RPMI8226 (cell line): ENCODE results near the gene COL19A1.
"Not testable (repeated sequence)": the region's sequence is repeated elsewhere in the genome, so short reads cannot be mapped to it uniquely, and the experiment has no call there.

Experiments
- DNase-seq: peaks from one replicate; pipeline ENCODE4 v3.0.0-alpha.2; 2015

Gene COL19A1

GRCh38 chr6:69866351-69866769 lies at the start of gene COL19A1:
TSS of gene COL19A1 (plus strand) at chr6:69866556. CDS start at chr6:69879568, 13,012 bp downstream.
- peak; percentile 48 for DNase-seq

- no peak for DNase-seq
These were observed 49.8 kb upstream of the COL19A1 start for GRCh38 chr6:69816569-69816968.

DNA sequence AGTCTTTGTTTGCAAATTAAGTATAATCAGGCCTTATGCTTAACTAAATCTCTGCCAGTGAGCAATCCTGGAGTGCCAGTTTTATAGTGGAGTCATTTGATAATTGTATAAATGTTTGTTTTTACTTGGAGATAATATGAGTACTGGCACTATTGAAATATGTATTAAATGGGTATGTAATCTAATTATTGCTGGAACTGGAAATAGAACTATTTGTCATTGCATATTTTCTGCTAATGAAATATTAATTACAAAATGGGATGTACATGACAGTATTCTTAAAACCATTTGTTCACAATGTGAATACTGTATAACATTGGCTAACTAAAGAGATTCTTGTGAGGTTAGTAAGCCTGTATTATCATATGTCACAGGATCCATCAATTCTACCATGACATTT lies 49.0 kb upstream of the COL19A1 start:
- no peak for DNase-seq

DNA sequence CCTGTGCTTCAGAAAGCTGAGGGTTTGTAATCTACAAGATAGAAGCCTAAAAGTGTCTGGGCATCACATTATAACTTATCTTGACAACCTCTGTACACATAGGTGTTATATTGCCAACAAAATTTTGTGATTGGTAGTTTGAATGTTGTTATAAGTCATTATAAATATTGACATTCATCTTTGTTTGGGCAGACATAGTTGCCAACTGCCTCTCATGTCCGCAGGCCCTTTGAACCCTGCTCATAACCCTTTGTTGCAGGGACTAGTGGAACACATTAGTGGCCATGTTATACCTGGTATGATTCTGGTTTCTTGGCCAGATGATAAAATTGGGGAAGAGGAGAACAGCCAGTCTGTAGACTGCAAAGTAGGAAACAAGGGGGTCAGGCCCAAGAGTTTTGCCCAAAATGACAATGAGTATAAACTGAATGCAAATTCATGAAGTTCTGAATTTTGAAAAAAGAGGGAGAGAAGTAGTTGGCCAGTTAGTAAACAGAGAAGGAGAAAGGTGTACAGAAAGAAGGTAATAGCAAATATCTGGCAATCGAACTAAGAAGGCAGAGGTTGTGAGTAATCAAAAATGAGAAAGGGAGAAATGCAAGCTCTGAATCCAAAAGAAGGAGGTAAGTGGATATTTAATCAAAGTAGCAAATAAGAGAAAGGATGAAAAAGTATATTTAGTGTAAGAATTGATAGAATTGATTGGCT lies 48.0 kb upstream of the COL19A1 start:
- DNase-seq: no peak

DNA sequence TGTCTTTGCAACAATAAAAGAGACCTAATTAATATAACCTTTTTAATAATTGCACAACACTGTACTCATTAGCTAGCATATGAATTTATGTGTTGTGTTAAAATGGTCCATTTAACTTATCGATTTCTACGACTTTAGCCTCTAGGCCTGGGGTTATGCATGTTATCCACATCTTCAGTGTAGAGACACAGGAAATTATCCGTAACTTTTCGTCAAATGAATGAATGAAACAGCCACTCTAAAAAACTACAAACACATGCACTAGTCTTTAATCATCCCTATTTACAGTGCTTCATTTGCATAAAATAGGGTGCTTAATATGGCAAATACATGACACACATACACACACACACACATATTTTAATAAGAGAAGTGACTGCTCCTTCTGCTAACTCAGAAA lies 47.2 kb upstream of the COL19A1 start:
- no peak for DNase-seq

DNA sequence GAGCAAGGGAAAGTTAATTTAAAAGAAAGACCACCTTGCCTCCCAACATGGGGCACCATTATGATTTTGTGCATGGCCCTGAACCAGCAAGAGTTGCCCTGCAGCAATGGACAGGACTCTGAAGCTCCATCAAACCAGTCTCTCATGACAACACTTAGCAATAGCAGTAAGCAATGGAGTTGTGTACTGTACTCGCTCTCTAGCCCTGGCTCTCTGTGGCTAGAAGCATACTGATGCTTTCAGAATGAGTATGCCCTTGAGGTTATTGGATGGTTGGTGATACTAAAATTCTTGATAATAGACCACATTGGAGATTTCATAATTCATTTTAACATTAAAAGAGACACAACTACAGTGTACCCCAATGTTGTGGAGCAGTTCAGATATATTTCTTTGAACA lies 46.3 kb upstream of the COL19A1 start:
- DNase-seq: no peak

- no peak for DNase-seq
These were observed 45.9 kb upstream of the COL19A1 start for GRCh38 chr6:69820438-69820837.

DNA sequence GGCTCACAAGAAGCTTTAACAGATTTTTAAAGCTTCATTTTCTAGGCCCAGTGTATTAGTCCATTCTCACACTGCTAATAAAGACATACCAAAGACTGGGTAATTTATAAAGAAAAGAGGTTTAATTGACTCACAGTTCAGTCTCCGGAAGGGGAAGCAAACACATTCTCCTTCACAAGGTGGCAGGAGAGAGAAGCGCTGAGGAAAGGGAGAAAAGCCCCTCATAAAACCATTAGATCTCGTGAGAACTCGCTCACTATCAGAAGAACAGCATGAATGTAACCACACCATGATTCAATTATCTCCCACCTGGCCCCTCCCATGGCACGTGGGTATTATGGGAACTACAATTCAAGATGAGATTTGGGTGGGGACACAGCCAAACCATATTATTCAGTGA lies 42.0 kb upstream of the COL19A1 start:
- not testable (repeated sequence) for DNase-seq

- DNase-seq: no peak
These were observed 40.5 kb upstream of the COL19A1 start for GRCh38 chr6:69825904-69826303.

GRCh38 chr6:69827276-69827893 lies 39.0 kb upstream of the COL19A1 start:
- no peak for DNase-seq

- DNase-seq: no peak
These were observed 33.8 kb upstream of the COL19A1 start for GRCh38 chr6:69832558-69832957.

DNA sequence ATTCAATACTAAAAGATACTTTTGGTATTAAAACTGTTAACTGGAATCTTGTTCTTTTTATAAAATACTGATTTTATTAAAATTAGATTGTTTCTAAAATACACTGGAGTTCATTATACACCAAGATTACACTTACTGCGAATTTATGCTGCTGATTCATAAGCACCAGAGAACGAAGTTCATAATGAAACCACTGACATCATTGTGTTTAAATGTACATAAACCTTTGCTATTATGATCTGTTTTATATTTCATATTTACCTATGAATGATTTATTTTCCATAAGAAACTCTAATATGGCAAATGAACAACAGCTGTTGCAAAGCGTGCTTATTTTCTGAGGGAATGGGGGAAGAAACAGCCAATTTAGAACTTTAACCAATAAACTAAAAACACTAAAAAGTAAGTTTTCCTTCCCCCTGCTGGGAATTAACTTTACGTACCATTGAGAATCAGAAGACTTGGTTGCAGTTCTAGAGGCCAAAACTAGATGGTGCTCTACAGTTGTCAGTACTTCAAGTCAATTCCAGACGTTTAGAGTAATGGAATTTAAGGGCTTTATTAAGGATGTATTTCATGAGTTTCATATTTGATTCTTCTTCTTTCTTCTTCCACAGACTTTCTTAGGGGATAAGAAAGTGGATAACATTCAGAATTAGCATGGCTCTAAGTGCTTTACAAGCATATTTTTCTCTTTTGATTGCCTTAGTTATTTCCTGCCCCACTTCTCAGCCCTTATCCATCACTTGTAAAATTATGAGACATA lies 30.8 kb upstream of the COL19A1 start:
- DNase-seq: peak; percentile 58

GRCh38 chr6:69841862-69842261 lies 24.5 kb upstream of the COL19A1 start:
- no peak for DNase-seq

DNA sequence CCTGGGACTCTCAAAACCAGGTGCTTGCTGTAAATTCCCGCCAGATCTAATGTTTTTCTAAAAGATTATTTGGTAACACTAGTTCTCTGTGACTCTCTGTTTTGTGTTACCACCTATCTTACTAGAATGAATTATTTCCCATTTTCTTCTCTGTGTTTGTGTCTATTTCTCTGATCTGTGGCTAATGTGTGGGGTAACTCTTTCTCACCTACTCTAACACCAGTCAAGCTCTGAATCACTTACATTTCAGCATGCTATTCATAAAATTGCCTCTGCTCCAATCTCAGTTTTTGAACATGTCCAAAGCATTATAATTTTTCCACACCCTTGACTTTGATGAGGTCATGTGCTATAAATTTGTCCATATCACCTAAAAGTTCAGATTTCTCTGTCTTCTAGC lies 23.2 kb upstream of the COL19A1 start:
- no peak for DNase-seq

DNA sequence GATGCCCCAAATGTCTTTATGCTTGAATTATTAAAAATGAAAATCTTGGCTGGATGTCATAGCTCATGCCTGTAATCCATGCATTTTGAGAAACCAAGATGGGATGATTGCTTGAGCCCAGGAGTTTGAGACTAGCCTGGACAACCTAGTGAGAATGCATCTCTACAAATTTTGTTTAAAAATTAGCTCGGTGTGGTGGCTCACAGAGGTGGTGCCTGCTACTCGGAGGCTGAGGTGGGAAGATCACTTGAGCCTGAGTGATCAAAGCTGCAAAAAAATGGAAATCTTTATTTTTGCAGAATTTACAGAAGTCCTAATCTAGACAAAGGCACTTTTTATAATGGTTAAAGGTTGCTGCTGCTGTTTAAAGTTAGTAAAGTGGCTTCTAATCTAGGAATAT lies 20.0 kb upstream of the COL19A1 start:
- no peak for DNase-seq

- DNase-seq: no peak
These were observed 19.4 kb upstream of the COL19A1 start for GRCh38 chr6:69846770-69847491.

GRCh38 chr6:69847492-69847788 lies 18.9 kb upstream of the COL19A1 start:
- DNase-seq: no peak

- no peak for DNase-seq
These were observed 17.8 kb upstream of the COL19A1 start for GRCh38 chr6:69848552-69848951.

GRCh38 chr6:69852706-69853105 lies 13.7 kb upstream of the COL19A1 start:
- no peak for DNase-seq

DNA sequence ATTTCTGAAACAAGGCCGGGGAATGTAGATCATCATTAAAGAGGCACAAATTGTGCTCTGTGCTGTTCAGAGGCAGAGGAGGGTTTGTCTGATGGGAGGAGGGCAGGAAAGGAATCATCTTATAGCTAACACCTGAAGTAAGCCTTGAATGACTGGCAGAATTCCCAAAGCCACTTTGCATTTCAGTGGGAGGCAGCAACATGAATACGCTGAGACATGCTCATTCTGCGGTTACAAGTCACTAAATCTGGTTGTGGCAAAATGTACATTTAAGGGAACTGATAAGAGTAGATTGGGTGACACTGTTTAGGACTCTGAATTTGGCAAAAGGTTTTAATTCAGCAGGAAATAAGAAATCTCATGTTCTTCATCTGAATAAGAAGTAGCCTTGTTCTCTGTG lies 4.4 kb upstream of the COL19A1 start:
- DNase-seq: peak; percentile 47

- no peak for DNase-seq
These were observed 2.6 kb upstream of the COL19A1 start for GRCh38 chr6:69863766-69864165.

DNA sequence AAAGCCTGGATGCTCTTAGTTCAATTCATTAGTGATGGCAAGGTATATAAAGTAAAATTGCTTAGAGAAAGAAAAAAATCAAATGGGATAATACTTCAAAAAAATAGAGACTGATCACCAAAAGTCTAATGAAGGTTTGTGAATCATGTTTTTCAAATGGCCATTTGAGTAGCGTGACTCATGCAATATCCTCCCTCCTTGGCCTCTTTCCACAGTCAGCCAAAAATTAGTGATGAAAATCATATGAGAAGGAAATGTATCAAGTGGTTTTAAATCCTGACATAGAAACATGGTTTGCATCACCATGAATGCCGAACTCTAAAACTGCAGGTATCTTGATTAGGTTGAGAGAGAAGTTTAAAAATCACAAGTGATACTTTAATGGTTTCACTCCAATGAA lies 1.2 kb upstream of the COL19A1 start:
- DNase-seq: no peak

DNA sequence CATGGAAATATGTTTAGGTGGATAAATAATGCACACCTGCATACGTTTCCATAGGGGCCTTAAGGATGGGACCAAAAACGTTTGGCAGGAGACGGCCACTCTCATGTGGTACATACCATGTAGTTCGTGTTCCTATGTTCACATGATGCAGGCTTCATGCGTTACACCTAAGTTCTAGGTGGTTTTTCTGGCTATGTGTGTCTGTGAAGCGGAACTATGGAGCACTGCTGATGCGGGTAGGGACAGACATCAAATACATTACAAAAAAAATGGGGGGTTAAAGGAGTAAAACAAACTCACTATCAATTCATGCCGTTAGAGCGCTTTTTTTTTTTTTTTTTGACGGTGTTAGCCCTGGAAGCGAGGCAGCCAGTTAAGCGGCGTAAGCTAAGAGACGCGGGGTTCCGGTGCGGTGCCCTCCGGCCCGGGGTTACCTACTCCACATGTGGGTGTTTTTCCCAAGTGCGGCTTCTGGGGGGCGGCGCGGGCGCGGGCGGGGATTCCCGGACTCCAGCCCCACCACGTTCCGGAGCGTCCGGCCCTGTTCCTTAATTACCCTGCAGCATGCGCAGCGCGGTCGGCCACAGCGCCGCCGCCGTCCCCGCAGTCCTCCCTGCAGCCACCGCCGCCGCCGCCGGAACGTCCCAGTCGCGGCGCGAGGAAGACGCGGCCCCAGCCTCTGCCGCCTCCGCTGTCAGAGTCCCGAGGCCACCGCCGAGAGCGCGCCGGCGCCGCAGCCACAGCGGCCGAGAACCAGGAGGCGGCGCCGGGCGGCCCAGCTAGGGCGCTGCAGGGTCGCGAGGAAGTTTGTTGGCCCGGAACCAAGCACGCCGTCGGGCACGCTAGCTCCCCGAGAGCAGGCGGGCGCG lies 648 bp downstream of the COL19A1 start:
- DNase-seq: peak; percentile 75
